Activated T-helper 2 cell treated with anti-CD3 and anti-CD28 coated beads, Interferon-gamma antibody, Interleukin-2, Interleukin-4, amounts not matched to agents 10 μg/mL and 5 μg/mL and 100 μg/mL, durations not matched to agents 14 hours and 24 hours and 36 hours (primary cell): Measurements from ENCODE around the gene MTHFD2. TPM values are rescaled to one million over a fixed set of nuclear protein-coding genes. Genes with fewer than 3 reads are reported as not detected.
A peak's percentile ranks its signal among the peaks of the same experiment; 100 is the strongest.

Experiments used
- DNase-seq: peaks from one replicate; pipeline ENCODE4 v3.0.0; 2021; ENCODE audit warnings: low spot score
- H3K27ac Mint-ChIP-seq: one replicate; pipeline ENCODE4 v1.8.0; 2021; ENCODE audit warnings: mixed read lengths
- H3K27me3 Mint-ChIP-seq: one replicate; pipeline ENCODE4 v1.8.0; 2021; ENCODE audit warnings: low read depth, mixed read lengths
- H3K36me3 Mint-ChIP-seq: one replicate; pipeline ENCODE4 v1.8.0; 2021; ENCODE audit warnings: low read depth, mixed read lengths
- H3K4me1 Mint-ChIP-seq: one replicate; pipeline ENCODE4 v1.8.0; 2021; ENCODE audit warnings: low read depth, mixed read lengths
- H3K4me3 Mint-ChIP-seq: one replicate; pipeline ENCODE4 v1.8.0; 2021; ENCODE audit warnings: low read depth, mild to moderate bottlenecking, moderate library complexity, mixed read lengths
- H3K9me3 Mint-ChIP-seq: one replicate; pipeline ENCODE4 v1.8.0; 2021; ENCODE audit warnings: mixed read lengths
- intact Hi-C: fragments of 100-400 bp; cut with micrococcal nuclease; formaldehyde crosslinking; loops from one replicate; pipeline ENCODE4 v1.15.1; 2023
- total RNA-seq: library from RNA; stranded (reverse); gene quantifications from 2 replicates; pipeline ENCODE4 v1.2.3, GENCODE V29; 2022

Gene MTHFD2
- total RNA-seq, 1 donor from 2014 or later: 371 TPM

- intact Hi-C loops: no loop called here
- Mint-ChIP-seq H3K4me1 (peaks cover 7% of the 10 kb centered on the region), H3K27ac (no peak overlapping the region), H3K4me3 (no peak overlapping the region), H3K36me3 (no peaks in the 10 kb centered on the region), H3K27me3 (peaks cover 5% of the 10 kb centered on the region), H3K9me3 (no peaks in the 10 kb centered on the region)
- DNase-seq: no peak
These were observed 40.9 kb downstream of the MTHFD2 start for GRCh38 chr2:74239346-74239745.

DNA sequence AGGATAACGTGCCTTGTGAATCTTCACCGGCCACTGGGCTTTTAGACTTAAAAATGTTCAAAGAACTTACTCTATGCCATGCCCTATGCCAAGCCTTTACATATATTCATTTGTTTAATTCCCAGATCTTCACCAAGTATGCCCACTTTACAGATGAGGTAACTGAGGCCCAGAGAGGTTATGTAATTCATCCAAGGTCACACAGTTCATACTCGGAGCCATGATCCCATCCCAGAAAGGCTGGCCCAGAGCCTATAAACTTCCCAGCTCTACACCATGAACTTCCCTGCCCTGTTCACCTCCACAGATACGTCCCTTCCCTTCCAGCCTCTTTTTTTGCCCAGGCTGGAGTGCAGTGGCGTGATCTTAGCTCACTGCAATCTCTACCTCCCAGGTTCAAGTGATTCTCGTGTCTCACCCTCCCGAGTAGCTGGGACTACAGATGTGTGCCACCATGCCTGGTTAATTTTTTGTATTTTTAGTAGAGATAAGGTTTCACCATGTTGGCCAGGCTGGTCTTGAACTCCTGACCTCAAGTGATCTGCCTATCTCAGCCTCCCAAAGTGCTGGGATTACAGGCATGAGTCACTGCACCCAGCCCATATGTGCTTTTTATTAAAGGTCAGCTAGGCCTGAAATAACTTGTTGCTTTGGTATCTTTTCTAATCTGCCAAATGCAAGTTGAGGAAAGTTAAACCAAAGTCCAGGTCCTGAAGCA, 44.1 kb downstream of the MTHFD2 start:
- H3K36me3 Mint-ChIP-seq: no peaks in the 10 kb centered on the region
- H3K27me3 Mint-ChIP-seq: peaks cover 5% of the 10 kb centered on the region
- H3K4me1 Mint-ChIP-seq: peaks cover 3% of the 10 kb centered on the region
- H3K27ac Mint-ChIP-seq: no peak overlapping the region
- no peaks in the 10 kb centered on the region for H3K9me3 Mint-ChIP-seq
- no peak overlapping the region for H3K4me3 Mint-ChIP-seq
- intact Hi-C loops: no loop called here
- no peak for DNase-seq

GRCh38 chr2:74244286-74244685, 45.9 kb downstream of the MTHFD2 start:
- H3K36me3 Mint-ChIP-seq: no peaks in the 10 kb centered on the region
- H3K27ac Mint-ChIP-seq: no peak overlapping the region
- no peak for DNase-seq
- H3K9me3 Mint-ChIP-seq: no peaks in the 10 kb centered on the region
- intact Hi-C loops: no loop called here
- H3K4me3 Mint-ChIP-seq: no peak overlapping the region
- H3K4me1 Mint-ChIP-seq: no peaks in the 10 kb centered on the region
- H3K27me3 Mint-ChIP-seq: no peaks in the 10 kb centered on the region

- intact Hi-C loops: no loop called here
- H3K27me3 Mint-ChIP-seq: no peaks in the 10 kb centered on the region
- H3K36me3 Mint-ChIP-seq: no peaks in the 10 kb centered on the region
- no peaks in the 10 kb centered on the region for H3K9me3 Mint-ChIP-seq
- no peak for DNase-seq
- no peaks in the 10 kb centered on the region for H3K4me1 Mint-ChIP-seq
- no peak overlapping the region for H3K4me3 Mint-ChIP-seq
- no peak overlapping the region for H3K27ac Mint-ChIP-seq
These were observed 48.2 kb downstream of the MTHFD2 start for GRCh38 chr2:74246496-74247195.

DNA sequence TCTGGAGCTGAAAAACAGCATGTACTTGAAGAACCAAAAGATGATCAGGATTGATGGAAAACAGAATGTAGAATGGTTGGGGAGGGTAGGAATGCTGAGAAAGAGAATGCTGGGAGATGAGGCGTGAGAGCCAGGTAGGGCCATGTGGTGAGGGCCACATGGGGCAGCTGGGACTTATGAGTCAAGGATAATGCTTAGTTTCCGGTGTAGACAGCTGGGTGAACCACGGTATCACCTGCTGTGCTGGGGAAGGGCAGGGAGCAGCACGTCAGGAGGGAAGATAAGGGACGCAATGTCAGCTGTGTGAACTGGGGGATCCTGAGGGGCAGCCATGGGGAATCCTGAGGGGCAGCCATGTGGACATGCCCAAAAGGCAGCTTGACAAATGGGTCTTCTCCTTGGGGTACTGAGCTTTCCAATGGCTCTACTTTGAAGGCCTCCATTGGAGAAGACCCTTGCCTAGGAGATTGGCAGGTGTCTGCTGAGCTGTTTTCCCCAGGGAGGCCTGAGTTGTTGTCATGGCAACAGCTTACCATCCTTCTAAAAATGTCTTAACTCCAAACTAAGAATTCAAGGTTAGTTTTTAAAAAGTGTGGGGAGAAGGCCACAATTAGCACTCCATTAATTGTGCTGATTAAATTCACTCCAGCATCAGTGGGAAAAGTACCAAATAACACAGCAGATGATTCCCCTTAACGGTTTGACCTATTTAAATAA, 51.1 kb downstream of the MTHFD2 start:
- no peaks in the 10 kb centered on the region for H3K36me3 Mint-ChIP-seq
- intact Hi-C loops: loop anchor here (1.0 to 5.0 kb wide), 2 partner anchors 86 to 143 kb away; no protein-coding TSS in a partner anchor
- no peaks in the 10 kb centered on the region for H3K4me1 Mint-ChIP-seq
- H3K27ac Mint-ChIP-seq: no peak overlapping the region
- no peak overlapping the region for H3K4me3 Mint-ChIP-seq
- DNase-seq: no peak
- peaks cover 3% of the 10 kb centered on the region for H3K27me3 Mint-ChIP-seq
- H3K9me3 Mint-ChIP-seq: no peaks in the 10 kb centered on the region

GRCh38 chr2:74250189-74250631, 51.8 kb downstream of the MTHFD2 start:
- intact Hi-C loops: loop anchor here (1.0 to 5.0 kb wide), 2 partner anchors 85 to 142 kb away; no protein-coding TSS in a partner anchor
- no peaks in the 10 kb centered on the region for H3K9me3 Mint-ChIP-seq

GRCh38 chr2:74252036-74252435, 53.6 kb downstream of the MTHFD2 start:
- no peaks in the 10 kb centered on the region for H3K36me3 Mint-ChIP-seq
- no peaks in the 10 kb centered on the region for H3K9me3 Mint-ChIP-seq
- intact Hi-C loops: loop anchor here (5.0 kb wide), 1 partner anchor 140 kb away; no protein-coding TSS in a partner anchor
- no peak overlapping the region for H3K4me3 Mint-ChIP-seq
- H3K27me3 Mint-ChIP-seq: peaks cover 3% of the 10 kb centered on the region
- no peak for DNase-seq
- no peaks in the 10 kb centered on the region for H3K4me1 Mint-ChIP-seq
- no peak overlapping the region for H3K27ac Mint-ChIP-seq

More at GRCh38 chr2:74250189-74250631, 51.8 kb downstream of the MTHFD2 start:
- peak; percentile 38 for DNase-seq
- H3K27ac Mint-ChIP-seq: no peak overlapping the region
- H3K27me3 Mint-ChIP-seq: peaks cover 3% of the 10 kb centered on the region
- no peaks in the 10 kb centered on the region for H3K4me1 Mint-ChIP-seq
- no peak overlapping the region for H3K4me3 Mint-ChIP-seq
- H3K36me3 Mint-ChIP-seq: no peaks in the 10 kb centered on the region

- DNase-seq: no peak
- no peaks in the 10 kb centered on the region for H3K36me3 Mint-ChIP-seq
- peaks cover 3% of the 10 kb centered on the region for H3K27me3 Mint-ChIP-seq
- H3K27ac Mint-ChIP-seq: no peak overlapping the region
- H3K4me3 Mint-ChIP-seq: no peak overlapping the region
- intact Hi-C loops: loop anchor here (5.0 kb wide), 1 partner anchor 139 kb away; no protein-coding TSS in a partner anchor
- H3K4me1 Mint-ChIP-seq: no peaks in the 10 kb centered on the region
- H3K9me3 Mint-ChIP-seq: no peaks in the 10 kb centered on the region
These were observed 54.4 kb downstream of the MTHFD2 start for GRCh38 chr2:74252862-74253261.

- Mint-ChIP-seq H3K4me1 (no peaks in the 10 kb centered on the region), H3K36me3 (no peaks in the 10 kb centered on the region), H3K9me3 (no peaks in the 10 kb centered on the region), H3K4me3 (no peak overlapping the region), H3K27ac (no peak overlapping the region), H3K27me3 (peaks cover 3% of the 10 kb centered on the region)
- no peak for DNase-seq
- intact Hi-C loops: loop anchor here (5.0 kb wide), 1 partner anchor 139 kb away; no protein-coding TSS in a partner anchor
These were observed 55.0 kb downstream of the MTHFD2 start for GRCh38 chr2:74253306-74253970.

- Mint-ChIP-seq H3K4me1 (no peaks in the 10 kb centered on the region), H3K4me3 (no peak overlapping the region), H3K27me3 (peaks cover 3% of the 10 kb centered on the region), H3K27ac (no peak overlapping the region), H3K36me3 (no peaks in the 10 kb centered on the region), H3K9me3 (no peaks in the 10 kb centered on the region)
- DNase-seq: no peak
- intact Hi-C loops: loop anchor here (5.0 kb wide), 1 partner anchor 138 kb away; no protein-coding TSS in a partner anchor
These were observed 55.5 kb downstream of the MTHFD2 start for GRCh38 chr2:74253971-74254310.

- peaks cover 3% of the 10 kb centered on the region for H3K27me3 Mint-ChIP-seq
- no peaks in the 10 kb centered on the region for H3K36me3 Mint-ChIP-seq
- no peak for DNase-seq
- H3K9me3 Mint-ChIP-seq: no peaks in the 10 kb centered on the region
- H3K4me1 Mint-ChIP-seq: no peaks in the 10 kb centered on the region
- H3K27ac Mint-ChIP-seq: no peak overlapping the region
- no peak overlapping the region for H3K4me3 Mint-ChIP-seq
- intact Hi-C loops: no loop called here
These were observed 57.3 kb downstream of the MTHFD2 start for GRCh38 chr2:74255660-74256213.

GRCh38 chr2:74259191-74259590, 60.8 kb downstream of the MTHFD2 start:
- Mint-ChIP-seq H3K36me3 (no peaks in the 10 kb centered on the region), H3K4me3 (no peak overlapping the region), H3K9me3 (no peaks in the 10 kb centered on the region), H3K27ac (no peak overlapping the region), H3K4me1 (no peaks in the 10 kb centered on the region), H3K27me3 (peaks cover under 1% of the 10 kb centered on the region)
- intact Hi-C loops: no loop called here
- no peak for DNase-seq
